CD4-positive, alpha-beta T cell (primary cell): ENCODE results near the gene FRS3. TPM values are rescaled to one million over a fixed set of nuclear protein-coding genes. Genes with fewer than 3 reads are reported as not detected.

Experiments
- ATAC-seq: fragments of 200-7000 bp; cut with Tn5 transposase; one replicate; pipeline ENCODE4 v1.10.0; 2022; ENCODE audit warnings: mild to moderate bottlenecking; ENCODE audit not compliant: poor library complexity
- CTCF ChIA-PET: fragments of 350-600 bp; sonication (Branson Sonifier 250); formaldehyde crosslinking; loops from one replicate; lab custom pipeline; 2021; ENCODE audit warnings: antibody characterized with exemption, inconsistent platforms; lab: Charles Lee
- POLR2A ChIA-PET: fragments of 350-600 bp; sonication (Branson Sonifier 250); formaldehyde crosslinking; loops from one replicate; lab custom pipeline; 2021; ENCODE audit warnings: antibody characterized with exemption, inconsistent platforms; lab: Charles Lee
- DNase-seq, 14 experiments: peaks; one replicate each; pipeline ENCODE4 v3.0.0-alpha.2; 2013 to 2020; ENCODE audit warnings: mixed read lengths in 2 of 14
- H3K27ac ChIP-seq, 2 donors: one replicate each; pipeline versions ENCODE4 v1.5.1 to v1.7.0; 2013; ENCODE audit warnings: low read length in 2 of 2, low read depth in 1 of 2, mild to moderate bottlenecking in 1 of 2
- H3K27me3 ChIP-seq, 2 experiments: 1 replicate in 1 of 2; 2 replicates in 1 of 2; pipeline versions ENCODE4 v1.6.1 to v1.7.0; 2013; ENCODE audit warnings: low read length in 2 of 2, control low read depth in 1 of 2, mild to moderate bottlenecking in 1 of 2, moderate library complexity in 1 of 2; ENCODE audit not compliant: insufficient read depth in 2 of 2, control insufficient read depth in 1 of 2
- H3K36me3 ChIP-seq: one replicate; pipeline ENCODE4 v1.6.1; 2013; ENCODE audit warnings: low read length, control low read depth; ENCODE audit not compliant: insufficient read depth
- H3K4me1 ChIP-seq: one replicate; pipeline ENCODE4 v1.6.1; 2013; ENCODE audit warnings: low read length, control low read depth; ENCODE audit not compliant: insufficient read depth
- H3K4me3 ChIP-seq: one replicate; pipeline ENCODE4 v1.5.1; 2013; ENCODE audit warnings: mild to moderate bottlenecking, low read length, moderate library complexity
- H3K9me3 ChIP-seq, 2 experiments: 1 replicate in 1 of 2; 2 replicates in 1 of 2; pipeline versions ENCODE4 v1.6.1 to v1.7.0; 2013; ENCODE audit warnings: low read length in 2 of 2, mild to moderate bottlenecking in 2 of 2, control low read depth in 1 of 2, moderate library complexity in 1 of 2; ENCODE audit not compliant: control insufficient read depth in 1 of 2, insufficient read depth in 1 of 2
- H3K27ac Mint-ChIP-seq: one replicate; pipeline ENCODE4 v1.8.0; 2020; ENCODE audit warnings: mixed read lengths
- H3K27me3 Mint-ChIP-seq: one replicate; pipeline ENCODE4 v1.8.0; 2021; ENCODE audit warnings: mixed read lengths
- H3K36me3 Mint-ChIP-seq: one replicate; pipeline ENCODE4 v1.8.0; 2021; ENCODE audit warnings: low read depth, mixed read lengths
- H3K4me1 Mint-ChIP-seq: one replicate; pipeline ENCODE4 v1.8.0; 2021; ENCODE audit warnings: low read depth, mixed read lengths
- H3K4me3 Mint-ChIP-seq: one replicate; pipeline ENCODE4 v1.8.0; 2020; ENCODE audit warnings: mild to moderate bottlenecking, mixed read lengths
- H3K9me3 Mint-ChIP-seq: one replicate; pipeline ENCODE4 v1.8.0; 2020; ENCODE audit warnings: mixed read lengths
- CTCF ChIP-seq: fragments of 200-600 bp; IDR thresholded peaks from one replicate; pipeline ENCODE4 v1.8.0; 2022; ENCODE audit warnings: antibody characterized with exemption, mild to moderate bottlenecking
- intact Hi-C, 2 experiments: fragments of 100-400 bp; cut with DNase I in 1 of 2; cut with micrococcal nuclease in 1 of 2; formaldehyde crosslinking; loops; one replicate each; pipeline versions ENCODE4 v1.15.1 to v1.9.0; 2023 to 2025; cut with DNase I, micrococcal nuclease
- total RNA-seq, 174 experiments: library from RNA in 2 of 174; stranded (reverse) in 2 of 174; gene quantifications; one replicate each; pipeline ENCODE4 v1.2.3 and lab custom pipeline; 2021 to 2026

The FRS3 gene
- total RNA-seq, 2 experiments from 2014 or later, result 4.6 to 5.4 TPM

GRCh38 chr6:41777551-41778285 is 2.0 kb downstream of the FRS3 start:
- Histone ChIP-seq H3K9me3 (peaks cover 0 to 3% of the 10 kb centered on the region in 2 experiments), H3K4me3 (no peak overlapping the region), H3K27me3 (peaks cover 7 to 8% of the 10 kb centered on the region in 2 experiments), H3K36me3 (peaks cover 33% of the 10 kb centered on the region), H3K27ac (no peak overlapping the region), H3K4me1 (peaks cover 24% of the 10 kb centered on the region)
- intact Hi-C loops, result loop anchor here (1.0 to 5.0 kb wide), 4 partner anchors 41 to 1910 kb away; partner anchors contain the start of gene MRPS18A (in 1 of the 2)
- H3K4me3 Mint-ChIP-seq, result peak overlapping the region; percentile 30
- H3K4me1 Mint-ChIP-seq, result peaks cover 25% of the 10 kb centered on the region
- H3K36me3 Mint-ChIP-seq, result peaks cover 25% of the 10 kb centered on the region
- peaks cover 11% of the 10 kb centered on the region for H3K27me3 Mint-ChIP-seq
- ATAC-seq (no peak), DNase-seq (no peak)
- H3K9me3 Mint-ChIP-seq, result no peaks in the 10 kb centered on the region
- no peak overlapping the region for H3K27ac Mint-ChIP-seq
- CTCF ChIA-PET, result interaction anchor here (1.6 to 2.6 kb wide), 2 partner anchors 9 to 10 kb away, joined by 12 to 13 read pairs; partner anchors contain the start of gene TOMM6
- no peak for TF ChIP-seq CTCF
- POLR2A ChIA-PET, result no interaction called here

- Mint-ChIP-seq H3K9me3 (no peaks in the 10 kb centered on the region), H3K4me3 (no peak overlapping the region), H3K27me3 (peaks cover 4% of the 10 kb centered on the region), H3K36me3 (peaks cover 44% of the 10 kb centered on the region), H3K4me1 (peaks cover 20% of the 10 kb centered on the region), H3K27ac (no peak overlapping the region)
- Histone ChIP-seq H3K4me1 (peaks cover 13% of the 10 kb centered on the region), H3K9me3 (no peaks in the 10 kb centered on the region), H3K27ac (no peak overlapping the region), H3K36me3 (peaks cover 56% of the 10 kb centered on the region), H3K4me3 (no peak overlapping the region), H3K27me3 (no peaks in the 10 kb centered on the region)
- POLR2A ChIA-PET, result no interaction called here
- CTCF ChIA-PET, result interaction anchor here (0.6 to 2.6 kb wide), 3 partner anchors 13 to 128 kb away, joined by 3 to 13 read pairs (median 3); partner anchors contain the start of gene TOMM6
- ATAC-seq (no peak), DNase-seq (no peak)
- no peak for TF ChIP-seq CTCF
- intact Hi-C loops, result loop anchor here in 1 of 2 experiments (5.0 kb wide), 1 partner anchor 1912 kb away; the partner anchor contains the start of gene MRPS18A
Observed at GRCh38 chr6:41775293-41775882, 4.3 kb downstream of the FRS3 start.

- peaks cover 47% of the 10 kb centered on the region for H3K36me3 Mint-ChIP-seq
Observed at GRCh38 chr6:41774841-41775240, 4.9 kb downstream of the FRS3 start.

More at GRCh38 chr6:41774841-41775240, 4.9 kb downstream of the FRS3 start:
- Mint-ChIP-seq H3K27ac (no peak overlapping the region), H3K27me3 (peaks cover 2% of the 10 kb centered on the region), H3K4me1 (peaks cover 14% of the 10 kb centered on the region), H3K4me3 (no peak overlapping the region), H3K9me3 (no peaks in the 10 kb centered on the region)
- peaks cover 10% of the 10 kb centered on the region for H3K4me1 ChIP-seq
- H3K27me3 ChIP-seq, result no peaks in the 10 kb centered on the region
- DNase-seq, result no peak
- H3K27ac ChIP-seq, result no peak overlapping the region
- peaks cover 56% of the 10 kb centered on the region for H3K36me3 ChIP-seq
- intact Hi-C loops, result loop anchor here in 1 of 2 experiments (5.0 kb wide), 1 partner anchor 1912 kb away; the partner anchor contains the start of gene MRPS18A
- H3K9me3 ChIP-seq, result no peaks in the 10 kb centered on the region
- TF ChIP-seq CTCF, result no peak
- POLR2A ChIA-PET, result no interaction called here
- no peak overlapping the region for H3K4me3 ChIP-seq
- no peak for ATAC-seq
- CTCF ChIA-PET, result interaction anchor here (2.6 kb wide), 1 partner anchor 13 kb away, joined by 13 read pairs; the partner anchor contains the start of gene TOMM6
